Measurements from ENCODE around the gene FOXN1. TPM values are rescaled to one million over a fixed set of nuclear protein-coding genes. Genes with fewer than 3 reads are reported as not detected.

The FOXN1 gene
- total RNA-seq, 1 experiment from 2014 or later, result not detected

- in situ Hi-C loops (cut with HindIII; ENCODE audit: low pct_unique_long_range_greater_than_20kb, low sequenced_read_pairs), result no loop called here
- no peak for DNase-seq (ENCODE audit: low read depth, low spot score)
Measured at GRCh38 chr17:28549236-28550132, 43.3 kb downstream of the FOXN1 start.

- in situ Hi-C loops (cut with HindIII; ENCODE audit: low pct_unique_long_range_greater_than_20kb, low sequenced_read_pairs), result no loop called here
- DNase-seq (ENCODE audit: low read depth, low spot score), result no peak
Measured at GRCh38 chr17:28550858-28551257, 44.7 kb downstream of the FOXN1 start.

GRCh38 chr17:28551421-28552175, 45.5 kb downstream of the FOXN1 start:
- no peak for DNase-seq (ENCODE audit: low read depth, low spot score)
- in situ Hi-C loops (cut with HindIII; ENCODE audit: low pct_unique_long_range_greater_than_20kb, low sequenced_read_pairs), result no loop called here

DNA sequence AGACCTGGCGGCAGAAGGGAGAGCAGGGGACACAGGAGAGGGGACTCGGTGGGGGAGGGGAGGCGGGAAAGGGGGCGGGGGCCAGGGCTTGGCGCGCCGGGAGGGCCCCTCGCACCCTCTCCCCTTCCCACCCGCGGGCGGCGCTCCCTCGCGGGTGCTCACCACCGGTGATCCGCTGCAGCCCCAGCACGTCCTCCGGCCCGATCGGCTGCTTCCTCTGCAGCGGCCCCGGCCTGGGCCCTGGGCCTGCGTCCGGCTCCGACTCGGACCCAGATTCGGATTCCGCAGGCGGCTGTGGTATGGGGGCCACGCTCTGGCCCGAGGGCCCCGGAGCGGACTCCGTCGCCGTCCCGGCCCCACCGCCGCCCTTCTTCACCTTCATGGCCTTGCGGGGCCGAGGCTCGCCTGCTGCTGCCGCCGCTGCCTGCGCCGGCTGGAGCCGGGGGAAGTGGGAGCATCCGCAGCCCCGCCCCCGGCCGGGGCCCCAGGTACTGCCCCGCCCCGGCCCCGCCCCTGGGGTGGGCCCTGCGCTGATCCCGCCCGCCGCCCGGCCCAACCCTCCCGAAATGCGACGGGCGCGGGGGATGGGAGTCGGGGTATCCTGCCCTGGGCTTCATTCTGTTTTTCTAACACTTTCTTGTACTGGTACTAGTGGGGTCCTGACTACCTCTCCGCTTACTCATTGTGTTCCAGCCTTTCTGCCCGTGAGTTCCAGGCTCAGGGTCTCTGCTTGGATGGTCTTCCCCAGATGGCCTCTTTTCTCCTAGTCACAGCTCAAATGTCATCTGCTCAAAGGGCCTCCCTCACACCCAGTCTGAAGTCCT, 46.2 kb downstream of the FOXN1 start, which contains the start of gene UNC119:
Gene UNC119 (minus strand): TSS at position 449 of the 824 bp plus-strand sequence. CDS start 67 bp downstream, at position 382.
- peak; percentile 67 for DNase-seq (ENCODE audit: low read depth, low spot score)

GRCh38 chr17:28553000-28553505, 46.9 kb downstream of the FOXN1 start:
- DNase-seq (ENCODE audit: low read depth, low spot score), result no peak
- in situ Hi-C loops (cut with HindIII; ENCODE audit: low pct_unique_long_range_greater_than_20kb, low sequenced_read_pairs), result no loop called here

More for the DNA sequence above, 46.2 kb downstream of the FOXN1 start, which contains the start of gene UNC119:
- in situ Hi-C loops (cut with HindIII; ENCODE audit: low pct_unique_long_range_greater_than_20kb, low sequenced_read_pairs), result no loop called here

- no peak for DNase-seq (ENCODE audit: low read depth, low spot score)
- in situ Hi-C loops (cut with HindIII; ENCODE audit: low pct_unique_long_range_greater_than_20kb, low sequenced_read_pairs), result no loop called here
Measured at GRCh38 chr17:28554565-28554964, 48.4 kb downstream of the FOXN1 start.

- DNase-seq (ENCODE audit: low read depth, low spot score), result no peak
- in situ Hi-C loops (cut with HindIII; ENCODE audit: low pct_unique_long_range_greater_than_20kb, low sequenced_read_pairs), result no loop called here
Measured at GRCh38 chr17:28555022-28555421, 48.9 kb downstream of the FOXN1 start.

- in situ Hi-C loops (cut with HindIII; ENCODE audit: low pct_unique_long_range_greater_than_20kb, low sequenced_read_pairs), result no loop called here
- DNase-seq (ENCODE audit: low read depth, low spot score), result peak; percentile 47
Measured at GRCh38 chr17:28563475-28563874, 57.3 kb downstream of the FOXN1 start.

- no peak for DNase-seq (ENCODE audit: low read depth, low spot score)
- in situ Hi-C loops (cut with HindIII; ENCODE audit: low pct_unique_long_range_greater_than_20kb, low sequenced_read_pairs), result no loop called here
Measured at GRCh38 chr17:28567604-28568003, 61.5 kb downstream of the FOXN1 start.

- in situ Hi-C loops (cut with HindIII; ENCODE audit: low pct_unique_long_range_greater_than_20kb, low sequenced_read_pairs), result no loop called here
- no peak for DNase-seq (ENCODE audit: low read depth, low spot score)
Measured at GRCh38 chr17:28569446-28569845, 63.3 kb downstream of the FOXN1 start.

GRCh38 chr17:28570716-28571360, 64.7 kb downstream of the FOXN1 start:
- DNase-seq (ENCODE audit: low read depth, low spot score), result peak; percentile 27
- in situ Hi-C loops (cut with HindIII; ENCODE audit: low pct_unique_long_range_greater_than_20kb, low sequenced_read_pairs), result no loop called here

- in situ Hi-C loops (cut with HindIII; ENCODE audit: low pct_unique_long_range_greater_than_20kb, low sequenced_read_pairs), result no loop called here
- DNase-seq (ENCODE audit: low read depth, low spot score), result peak; percentile 93
Measured at GRCh38 chr17:28571361-28572122, 65.4 kb downstream of the FOXN1 start, which contains the start of gene PIGS. Gene PIGS (minus strand): TSS chr17:28571524. CDS start chr17:28571496, 28 bp downstream.

DNA sequence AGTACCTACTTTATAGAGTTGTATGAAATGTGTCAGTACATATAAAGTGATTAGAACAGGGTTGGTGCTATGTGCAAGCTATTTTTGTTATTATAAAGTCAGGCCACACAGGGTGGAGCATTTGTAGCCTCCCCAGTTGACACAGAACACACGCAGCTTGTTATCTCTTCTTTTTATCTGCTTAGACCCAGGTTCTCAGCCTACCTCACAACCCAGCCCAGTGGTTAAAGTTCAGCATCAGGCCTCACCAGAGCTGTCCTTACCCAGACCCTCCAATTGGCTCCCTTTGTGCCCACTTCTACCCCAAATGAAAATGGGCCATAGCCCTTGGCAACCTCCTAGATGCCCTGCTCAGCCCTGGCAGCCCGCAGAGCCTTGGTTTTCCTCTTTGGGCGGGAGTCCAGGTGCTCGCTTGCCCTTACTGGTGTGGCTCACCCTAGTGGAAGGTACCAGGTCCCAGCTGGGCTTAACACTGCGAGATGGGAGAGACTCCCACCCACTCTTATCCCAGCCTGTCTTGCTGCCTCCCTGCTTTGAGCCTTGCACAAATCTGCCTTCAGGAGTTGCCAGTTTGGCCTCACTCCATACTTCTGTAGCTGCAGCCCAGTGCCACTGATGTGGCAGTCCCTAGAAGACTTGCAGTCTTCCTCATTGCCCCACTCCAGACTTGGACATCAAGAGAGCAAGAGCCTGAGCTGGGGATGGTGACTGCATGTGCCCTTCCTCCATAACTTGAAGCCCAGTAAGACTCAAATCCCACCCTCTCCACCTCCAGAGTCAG, 66.3 kb downstream of the FOXN1 start:
- in situ Hi-C loops (cut with HindIII; ENCODE audit: low pct_unique_long_range_greater_than_20kb, low sequenced_read_pairs), result no loop called here
- no peak for DNase-seq (ENCODE audit: low read depth, low spot score)

GRCh38 chr17:28573040-28573380, 66.9 kb downstream of the FOXN1 start:
- DNase-seq (ENCODE audit: low read depth, low spot score), result no peak
- in situ Hi-C loops (cut with HindIII; ENCODE audit: low pct_unique_long_range_greater_than_20kb, low sequenced_read_pairs), result no loop called here

DNA sequence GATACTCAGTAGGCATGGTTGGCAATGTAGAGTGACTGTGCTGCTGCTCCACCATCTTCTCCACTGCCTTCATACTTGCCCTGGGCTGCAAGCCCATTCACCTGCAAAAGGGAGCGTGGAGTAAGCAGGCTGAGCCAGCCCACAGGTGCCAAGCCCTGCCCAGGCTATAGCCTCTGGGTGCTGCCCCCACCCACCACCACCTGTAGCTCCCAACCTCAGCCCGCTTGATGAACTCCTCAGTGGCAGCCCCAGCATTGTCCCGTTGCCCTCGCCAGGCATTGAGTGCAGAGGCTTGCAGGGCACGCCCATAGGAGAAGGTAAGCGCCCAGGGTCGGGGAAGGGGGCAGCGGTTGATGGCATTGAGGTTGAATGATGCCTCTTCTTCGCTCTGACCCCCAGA, 67.4 kb downstream of the FOXN1 start:
- in situ Hi-C loops (cut with HindIII; ENCODE audit: low pct_unique_long_range_greater_than_20kb, low sequenced_read_pairs), result no loop called here
- no peak for DNase-seq (ENCODE audit: low read depth, low spot score)

GRCh38 chr17:28573966-28574480, 67.9 kb downstream of the FOXN1 start:
- no peak for DNase-seq (ENCODE audit: low read depth, low spot score)
- in situ Hi-C loops (cut with HindIII; ENCODE audit: low pct_unique_long_range_greater_than_20kb, low sequenced_read_pairs), result no loop called here

Data from SK-MEL-5 (cell line).